ENCODE measurements around the gene KIF1B.

GRCh38 chr1:10338047-10338446 lies 127.7 kb downstream of the KIF1B start:
- TF ChIP-seq CTCF (IDR thresholded peaks at IDR 0.05) (peak; percentile 48 to 78 (median 72)), POLR2A (IDR thresholded peaks at IDR 0.05) (no peak)
